HEK293T (cell line): Measurements from ENCODE around the gene LARGE1.

Source experiments
- ARNT ChIP-seq: fragments of 450-650 bp; IDR thresholded peaks from 2 replicates; pipeline ENCODE4 v1.6.1; 2017; ENCODE audit warnings: mild to moderate bottlenecking
- ELF4 ChIP-seq: fragments of 450-650 bp; IDR thresholded peaks from 2 replicates; pipeline ENCODE4 v1.6.1; 2017; ENCODE audit warnings: antibody characterized with exemption
- FOXA1 ChIP-seq: fragments of 450-650 bp; IDR thresholded peaks from 2 replicates; pipeline ENCODE4 v1.6.1; 2016; ENCODE audit warnings: mild to moderate bottlenecking
- FOXM1 ChIP-seq: fragments of 450-650 bp; IDR thresholded peaks from 2 replicates; pipeline ENCODE4 v1.6.1; 2017; ENCODE audit warnings: mild to moderate bottlenecking, borderline replicate concordance
- HDGF ChIP-seq: fragments of 450-650 bp; IDR thresholded peaks from 2 replicates; pipeline ENCODE4 v1.6.1; 2017; ENCODE audit warnings: antibody characterized with exemption, borderline replicate concordance
- L3MBTL2 ChIP-seq: fragments of 450-650 bp; conservative IDR thresholded peaks from 2 replicates; pipeline ENCODE4 v1.6.1; 2016; ENCODE audit warnings: mild to moderate bottlenecking
- NFRKB ChIP-seq: fragments of 450-650 bp; IDR thresholded peaks from 2 replicates; pipeline ENCODE4 v1.6.1; 2016; ENCODE audit warnings: mild to moderate bottlenecking, moderate library complexity
- SP1 ChIP-seq: fragments of 450-650 bp; IDR thresholded peaks from 2 replicates; pipeline ENCODE4 v1.6.1; 2017
- SUZ12 ChIP-seq: fragments of 450-650 bp; IDR thresholded peaks from 2 replicates; pipeline ENCODE4 v1.6.1; 2016; ENCODE audit warnings: mild to moderate bottlenecking
- TF ChIP-seq, protein P1 (sequence below): fragments of 450-650 bp; IDR thresholded peaks from 2 replicates; pipeline ENCODE4 v1.6.1; 2016

- TF ChIP-seq FOXM1 (no peak), SUZ12 (no peak), NFRKB (no peak), SP1 (no peak), HDGF (no peak), FOXA1 (no peak), ELF4 (no peak), L3MBTL2 (no peak), ARNT (no peak)
- TF ChIP-seq, protein P1, sequence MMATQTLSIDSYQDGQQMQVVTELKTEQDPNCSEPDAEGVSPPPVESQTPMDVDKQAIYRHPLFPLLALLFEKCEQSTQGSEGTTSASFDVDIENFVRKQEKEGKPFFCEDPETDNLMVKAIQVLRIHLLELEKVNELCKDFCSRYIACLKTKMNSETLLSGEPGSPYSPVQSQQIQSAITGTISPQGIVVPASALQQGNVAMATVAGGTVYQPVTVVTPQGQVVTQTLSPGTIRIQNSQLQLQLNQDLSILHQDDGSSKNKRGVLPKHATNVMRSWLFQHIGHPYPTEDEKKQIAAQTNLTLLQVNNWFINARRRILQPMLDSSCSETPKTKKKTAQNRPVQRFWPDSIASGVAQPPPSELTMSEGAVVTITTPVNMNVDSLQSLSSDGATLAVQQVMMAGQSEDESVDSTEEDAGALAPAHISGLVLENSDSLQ, result no peak
Observed at GRCh38 chr22:33467080-33467479, 453.2 kb downstream of the LARGE1 start.
